HG03095 (cell line): ENCODE data around the gene RAD50.
"Not testable (repeated sequence)": the region's sequence is repeated elsewhere in the genome, so short reads cannot be mapped to it uniquely, and the experiment has no call there.

Experiments
- ATAC-seq: cut with Tn5 transposase; IDR thresholded peaks from one replicate; pipeline ENCODE4 v1.9.1; 2021; ENCODE audit warnings: moderate library complexity; ENCODE audit not compliant: unreplicated experiment

The RAD50 gene

GRCh38 chr5:132557478-132558172 is 848 bp downstream of the RAD50 start:
- ATAC-seq = no peak

DNA sequence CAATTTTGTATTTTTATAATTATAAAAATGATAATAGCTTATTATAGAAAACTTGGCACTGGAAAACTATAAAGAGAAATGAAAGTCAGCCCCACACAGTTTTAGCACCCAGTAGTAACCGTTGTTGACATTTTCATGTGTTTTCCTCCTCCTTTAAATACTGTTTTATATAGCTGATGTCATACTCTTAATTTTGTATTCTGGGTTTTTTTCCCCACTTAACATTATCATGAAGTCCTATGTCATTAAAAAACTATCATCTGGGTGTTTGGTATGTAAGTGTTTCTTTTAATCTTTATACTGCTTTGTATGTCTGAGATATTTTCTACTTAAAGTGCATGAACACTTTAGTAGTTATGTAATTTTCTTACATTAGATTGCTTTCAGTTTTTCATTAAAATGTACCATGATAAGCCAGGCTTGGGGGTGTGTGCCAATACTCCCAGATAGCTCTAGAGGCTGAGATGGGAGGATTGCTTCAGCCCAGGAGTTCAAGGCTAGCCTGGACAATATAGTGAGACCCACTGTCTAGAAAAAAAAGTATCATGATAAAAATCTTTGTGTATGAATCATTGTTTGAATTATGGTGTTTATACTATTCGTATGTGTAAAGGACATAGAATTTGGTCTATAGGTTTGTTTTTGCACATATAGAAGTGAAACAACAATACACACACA is 2.7 kb downstream of the RAD50 start:
- ATAC-seq = no peak

DNA sequence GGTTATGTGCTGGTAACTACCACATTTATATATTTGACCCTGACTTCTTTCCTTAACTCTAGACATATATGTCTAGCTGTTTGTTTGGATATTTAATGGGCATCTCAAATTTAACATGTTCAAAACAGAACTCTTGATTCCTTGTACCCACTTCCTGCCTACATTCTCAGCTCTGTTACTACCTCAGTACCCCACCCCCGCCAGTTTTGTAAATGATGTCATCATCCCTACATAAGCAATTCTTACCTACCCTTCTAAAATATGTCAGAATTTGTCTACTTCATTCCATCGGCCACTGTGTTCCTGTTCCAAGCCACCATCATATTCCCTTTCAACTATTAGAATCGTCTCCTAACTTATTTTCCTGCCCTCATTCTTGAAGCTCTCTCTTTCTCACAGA is 4.8 kb downstream of the RAD50 start:
- ATAC-seq = no peak

GRCh38 chr5:132564555-132564954 is 7.8 kb downstream of the RAD50 start:
- ATAC-seq = not testable (repeated sequence)

DNA sequence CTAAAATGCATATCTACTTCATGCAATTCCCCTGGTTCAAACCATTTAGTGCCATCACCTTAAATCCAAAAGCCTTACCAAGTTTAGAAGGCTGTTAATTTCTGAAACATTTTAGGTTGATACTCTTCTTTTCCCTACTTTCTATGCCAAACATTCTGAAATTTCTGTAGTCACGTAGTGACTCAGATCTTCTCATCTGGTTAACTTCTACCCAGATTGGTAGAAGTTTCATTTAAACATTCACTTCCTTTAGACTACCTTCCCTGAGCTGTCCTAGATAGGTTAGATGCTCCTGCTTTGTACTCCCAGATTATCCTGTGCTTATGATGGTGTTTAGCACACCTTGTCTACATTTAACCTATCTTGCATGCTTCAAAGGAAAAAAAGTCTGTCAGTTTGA is 9.9 kb downstream of the RAD50 start:
- ATAC-seq = no peak

DNA sequence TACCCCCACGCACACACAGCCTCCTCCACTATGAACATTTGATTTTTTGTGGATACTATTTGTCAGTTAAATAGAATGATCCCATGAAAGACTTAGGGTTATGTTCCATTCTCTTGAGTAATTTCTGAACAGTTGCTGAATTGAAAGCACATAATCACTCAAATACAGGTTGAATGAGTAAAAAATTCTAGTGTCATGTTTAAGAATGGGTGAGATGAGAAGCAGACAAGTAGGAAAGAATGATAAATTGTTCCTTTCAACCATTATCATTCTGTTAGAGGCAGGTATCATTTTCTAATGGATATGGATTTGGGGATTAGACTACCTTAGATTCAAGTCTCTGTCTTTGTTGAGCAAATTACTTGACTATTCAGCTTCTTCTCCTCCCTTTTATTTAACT is 19.3 kb downstream of the RAD50 start:
- ATAC-seq = no peak

GRCh38 chr5:132584560-132584959 is 27.8 kb downstream of the RAD50 start:
- ATAC-seq = not testable (repeated sequence)

- ATAC-seq = no peak
These were observed 29.3 kb downstream of the RAD50 start for GRCh38 chr5:132586063-132586462.

- ATAC-seq = no peak
These were observed 32.7 kb downstream of the RAD50 start for GRCh38 chr5:132589467-132589866.

DNA sequence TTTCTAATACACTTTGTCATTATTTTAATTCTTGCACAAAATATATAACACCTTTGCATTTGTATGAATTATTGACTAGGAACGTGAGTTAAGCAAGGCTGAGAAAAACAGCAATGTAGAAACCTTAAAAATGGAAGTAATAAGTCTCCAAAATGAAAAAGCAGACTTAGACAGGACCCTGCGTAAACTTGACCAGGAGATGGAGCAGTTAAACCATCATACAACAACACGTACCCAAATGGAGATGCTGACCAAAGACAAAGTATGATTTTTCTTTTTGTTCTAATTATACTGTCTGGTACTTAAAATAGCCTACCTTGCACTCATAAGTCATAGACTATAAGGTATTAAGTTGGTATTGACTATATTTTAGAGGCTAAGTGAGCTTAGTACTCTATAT is 34.4 kb downstream of the RAD50 start:
- no peak for ATAC-seq

GRCh38 chr5:132592521-132592920 is 35.7 kb downstream of the RAD50 start:
- no peak for ATAC-seq

- no peak for ATAC-seq
These were observed 37.4 kb downstream of the RAD50 start for GRCh38 chr5:132594170-132594569.

DNA sequence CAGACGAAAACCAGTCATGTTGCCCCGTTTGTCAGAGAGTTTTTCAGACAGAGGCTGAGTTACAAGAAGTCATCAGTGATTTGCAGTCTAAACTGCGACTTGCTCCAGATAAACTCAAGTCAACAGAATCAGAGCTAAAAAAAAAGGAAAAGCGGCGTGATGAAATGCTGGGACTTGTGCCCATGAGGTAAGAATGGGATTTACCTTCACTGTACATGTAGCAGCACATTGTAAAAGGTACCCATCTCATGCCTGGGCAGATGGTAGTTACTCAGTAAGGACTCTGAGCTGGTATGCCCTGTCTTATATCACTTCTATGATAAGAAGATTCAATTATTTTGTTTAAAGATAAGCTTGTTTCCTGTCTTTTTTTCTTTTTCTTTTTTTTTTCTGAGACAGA is 38.8 kb downstream of the RAD50 start:
- no peak for ATAC-seq

- ATAC-seq = no peak
These were observed 44.4 kb downstream of the RAD50 start for GRCh38 chr5:132601071-132601728.

DNA sequence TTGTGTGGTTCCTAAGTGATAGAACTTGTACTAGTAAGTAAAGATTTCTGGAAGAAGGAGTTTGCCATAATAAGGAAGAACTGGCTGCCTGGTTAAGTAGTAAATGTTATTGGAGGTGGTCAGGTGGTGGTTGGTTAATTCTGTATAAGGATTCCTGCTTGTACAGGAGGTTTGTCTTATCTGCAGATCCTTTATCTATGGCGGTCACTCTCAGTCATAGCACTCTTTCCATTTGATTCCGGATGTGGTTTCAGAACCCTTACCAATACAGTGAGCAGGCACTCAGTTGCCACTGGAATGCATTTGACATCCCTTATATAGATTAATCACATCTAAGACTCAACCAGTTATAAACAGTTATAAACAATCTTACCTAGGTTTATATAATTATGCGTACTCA is 50.3 kb downstream of the RAD50 start:
- no peak for ATAC-seq

DNA sequence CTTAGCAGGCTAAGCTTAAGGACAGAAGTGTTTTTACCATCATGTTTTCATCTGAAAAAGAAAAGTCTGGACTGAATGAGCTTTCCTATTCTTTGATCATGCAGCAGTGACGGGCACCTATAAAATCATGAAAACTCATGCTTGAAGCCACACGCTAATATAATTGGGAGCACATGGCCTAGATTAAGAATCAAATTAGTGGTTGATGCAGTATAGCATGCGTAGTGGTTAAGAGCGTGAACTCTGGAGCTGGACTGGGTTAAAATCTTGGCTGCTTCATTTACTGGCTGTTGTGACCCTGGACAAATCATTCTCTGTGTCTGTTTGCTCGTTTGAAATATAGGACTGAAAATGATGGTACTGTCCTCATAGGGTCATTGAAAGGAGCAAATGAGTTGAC is 51.3 kb downstream of the RAD50 start:
- no peak for ATAC-seq

GRCh38 chr5:132611965-132612364 is 55.2 kb downstream of the RAD50 start:
- no peak for ATAC-seq

DNA sequence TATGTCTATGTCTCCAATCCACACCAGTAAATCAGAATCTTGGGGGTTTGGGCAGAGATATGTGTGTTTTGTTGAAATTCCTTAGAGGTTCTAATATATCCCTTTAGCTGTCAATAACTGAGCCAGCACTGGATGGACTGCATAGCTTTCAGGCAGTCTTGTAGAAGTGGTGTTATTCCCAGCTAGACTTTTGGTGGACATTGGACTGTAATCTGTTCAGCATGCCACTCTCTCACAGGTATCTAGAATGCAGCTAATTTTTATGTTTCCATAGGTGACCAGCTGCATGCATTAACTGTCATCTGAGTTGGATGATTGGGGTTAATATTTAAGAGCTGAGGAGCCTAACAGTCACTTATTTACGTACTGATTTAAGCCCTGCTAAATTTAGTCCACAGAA is 56.1 kb downstream of the RAD50 start:
- no peak for ATAC-seq

GRCh38 chr5:132621699-132622098 is 64.9 kb downstream of the RAD50 start:
- ATAC-seq = no peak

DNA sequence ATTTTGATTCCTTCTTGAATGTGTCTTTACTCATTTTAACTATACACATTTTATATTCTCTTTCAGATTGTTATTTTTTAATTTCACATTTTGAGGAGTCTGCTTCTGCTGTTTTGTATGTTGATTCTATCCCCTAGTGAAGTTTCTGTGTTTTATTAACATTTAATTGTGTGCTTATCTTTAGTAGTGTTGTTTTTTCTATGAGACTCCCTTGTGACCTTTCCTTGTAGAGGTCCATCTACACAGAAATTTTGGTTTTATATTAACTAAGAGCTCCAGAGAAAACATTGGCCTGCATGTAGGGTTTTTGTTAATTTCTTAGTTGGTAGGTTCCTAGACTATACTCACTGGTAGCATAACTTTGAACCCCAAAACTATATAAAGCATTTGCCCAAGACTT is 65.8 kb downstream of the RAD50 start:
- no peak for ATAC-seq

- no peak for ATAC-seq
These were observed 70.7 kb downstream of the RAD50 start for GRCh38 chr5:132627470-132627869.

DNA sequence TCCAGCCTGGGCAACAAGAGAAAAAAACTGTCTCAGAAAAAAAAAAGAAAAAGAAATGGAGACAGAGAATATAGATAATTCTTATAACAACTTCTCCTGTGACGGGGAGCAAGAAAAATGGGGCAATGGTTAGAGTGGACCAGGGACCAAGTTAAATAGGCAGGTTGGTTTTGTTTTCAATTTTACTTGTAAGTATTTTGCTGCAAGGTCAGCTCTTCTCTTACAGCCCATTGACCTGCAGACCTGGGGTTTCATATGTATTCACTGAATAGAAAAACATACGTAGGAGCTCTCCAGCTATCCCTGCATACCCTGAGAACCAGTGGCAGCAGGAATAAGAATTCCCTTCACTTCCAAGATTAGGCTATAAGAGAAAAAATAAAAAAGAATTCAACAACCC is 72.0 kb downstream of the RAD50 start:
- no peak for ATAC-seq
